ENCODE results near the gene MXD4.

The MXD4 gene

DNA sequence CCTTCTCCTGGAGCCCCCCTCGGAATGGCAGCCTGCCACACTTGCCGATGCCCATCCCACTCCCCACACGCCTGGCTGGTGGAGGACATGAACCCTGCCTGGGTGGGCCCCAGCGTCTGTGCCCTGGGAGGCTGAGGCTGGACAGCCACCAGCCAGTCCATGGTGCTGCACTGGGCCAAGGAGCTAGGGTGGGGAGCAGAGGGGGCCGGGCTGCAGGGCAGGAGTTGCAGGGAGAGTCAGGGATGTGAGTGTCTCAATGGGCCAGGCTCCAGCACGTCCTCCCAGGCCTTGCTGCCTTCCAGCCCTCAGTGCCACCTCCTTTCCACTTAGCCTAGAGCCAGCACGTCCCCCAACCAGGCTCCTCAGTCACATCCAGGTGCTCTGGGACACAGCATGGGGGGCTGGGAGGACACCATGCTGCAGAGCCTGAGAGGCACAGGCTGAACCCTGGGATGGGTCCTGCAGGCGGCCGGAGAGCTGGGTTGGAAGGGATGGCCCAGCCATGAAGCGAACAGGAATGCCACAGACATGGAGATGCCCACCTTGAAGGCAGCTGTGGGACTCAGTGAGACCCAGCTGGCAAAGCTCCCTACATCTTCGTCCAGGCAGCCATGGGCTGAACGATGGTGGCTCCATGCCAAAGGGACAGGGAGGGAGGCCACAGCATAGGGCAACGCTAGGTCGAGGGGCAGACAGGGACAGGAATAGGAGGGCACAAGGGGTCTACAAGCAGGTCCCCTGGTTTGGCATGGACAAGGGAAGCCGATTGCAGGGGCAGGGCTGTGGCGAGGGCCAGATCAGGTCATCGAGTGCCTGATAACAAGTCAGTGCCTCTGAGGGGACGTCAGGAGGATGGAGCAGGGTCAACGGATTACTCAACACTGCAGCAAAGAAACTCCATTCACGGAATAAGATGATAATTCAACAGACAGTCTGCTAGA lies 30.1 kb upstream of the MXD4 start:
- no peak for DNase-seq (ENCODE audit: low read depth in 2 of 2)

DNA sequence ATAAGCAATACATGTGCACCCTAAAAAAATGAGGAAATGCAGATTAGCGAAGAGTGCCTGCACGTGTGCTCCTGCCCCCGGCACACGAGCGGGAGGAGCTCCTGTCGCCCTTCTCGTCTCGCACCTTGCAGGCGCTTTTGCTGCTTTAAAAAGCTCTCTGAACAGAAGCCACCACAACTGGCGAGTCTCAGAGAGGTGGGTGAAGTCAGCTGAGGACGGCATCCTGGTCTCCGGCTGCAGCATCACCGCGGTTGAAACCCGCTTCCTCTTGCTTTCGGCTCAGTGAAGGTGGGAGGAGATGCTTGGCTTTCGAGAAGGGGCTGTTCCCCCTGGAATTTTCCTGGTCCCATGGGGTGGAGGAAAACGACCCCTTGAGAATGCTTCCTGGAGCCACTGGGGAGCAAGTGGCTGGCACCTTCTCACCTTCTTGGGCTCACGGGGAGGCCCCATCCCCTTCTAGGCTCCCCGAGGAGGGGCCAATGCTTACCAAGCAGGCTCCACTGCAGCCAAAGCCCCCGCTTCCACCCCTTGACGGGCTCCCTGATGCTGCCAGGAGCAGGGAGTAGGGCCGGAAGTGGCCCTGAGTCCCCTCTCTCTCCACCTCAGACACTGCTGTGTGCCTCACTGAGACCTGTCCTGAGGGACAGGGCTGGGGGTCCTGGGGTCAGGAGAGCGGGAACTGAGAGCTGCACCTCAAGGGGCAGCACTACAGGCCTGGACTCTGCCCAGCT lies 29.2 kb upstream of the MXD4 start:
- peak; percentile 15 to 27 for DNase-seq (ENCODE audit: low read depth in 2 of 2)

DNA sequence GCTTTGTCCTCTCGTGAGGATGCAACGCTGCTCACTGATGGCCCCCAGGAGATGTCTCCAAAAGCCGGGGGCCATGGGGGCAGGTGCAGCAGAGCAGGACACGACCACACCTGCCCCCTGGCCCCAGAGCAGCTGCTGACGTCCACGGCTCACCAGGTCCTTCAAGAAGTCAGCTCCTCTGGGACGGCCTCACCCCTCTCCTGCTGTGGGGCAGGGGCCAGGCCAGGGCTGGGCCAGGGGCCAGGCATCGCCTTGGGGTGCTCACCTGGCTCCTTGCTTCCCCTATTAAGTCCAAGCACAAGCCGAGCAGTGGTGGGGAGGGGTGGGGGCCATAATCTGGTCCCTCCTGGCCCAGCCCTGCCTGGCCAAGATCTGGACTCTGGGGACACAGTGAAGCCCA lies 28.6 kb upstream of the MXD4 start:
- DNase-seq (ENCODE audit: low read depth in 2 of 2): no peak

DNA sequence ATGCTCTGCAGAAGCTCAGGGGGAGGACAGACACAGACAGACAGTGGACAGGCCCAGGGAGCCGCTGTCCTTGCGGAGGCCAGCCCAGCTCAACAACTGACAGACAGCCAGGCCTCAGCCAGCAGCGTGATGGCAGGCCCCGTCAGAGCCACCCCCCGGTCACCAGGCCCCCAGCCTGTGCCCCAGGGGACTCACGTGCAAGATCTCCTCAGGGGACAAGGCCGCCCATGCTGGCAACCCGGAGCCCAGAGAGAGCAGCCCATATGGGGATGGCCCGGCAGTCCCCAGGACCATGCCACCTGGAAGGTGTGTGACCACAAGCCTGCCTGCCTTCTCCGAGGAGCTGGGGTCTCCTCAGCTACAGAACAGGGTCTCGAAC lies 28.0 kb upstream of the MXD4 start:
- DNase-seq (ENCODE audit: low read depth in 2 of 2): no peak

DNA sequence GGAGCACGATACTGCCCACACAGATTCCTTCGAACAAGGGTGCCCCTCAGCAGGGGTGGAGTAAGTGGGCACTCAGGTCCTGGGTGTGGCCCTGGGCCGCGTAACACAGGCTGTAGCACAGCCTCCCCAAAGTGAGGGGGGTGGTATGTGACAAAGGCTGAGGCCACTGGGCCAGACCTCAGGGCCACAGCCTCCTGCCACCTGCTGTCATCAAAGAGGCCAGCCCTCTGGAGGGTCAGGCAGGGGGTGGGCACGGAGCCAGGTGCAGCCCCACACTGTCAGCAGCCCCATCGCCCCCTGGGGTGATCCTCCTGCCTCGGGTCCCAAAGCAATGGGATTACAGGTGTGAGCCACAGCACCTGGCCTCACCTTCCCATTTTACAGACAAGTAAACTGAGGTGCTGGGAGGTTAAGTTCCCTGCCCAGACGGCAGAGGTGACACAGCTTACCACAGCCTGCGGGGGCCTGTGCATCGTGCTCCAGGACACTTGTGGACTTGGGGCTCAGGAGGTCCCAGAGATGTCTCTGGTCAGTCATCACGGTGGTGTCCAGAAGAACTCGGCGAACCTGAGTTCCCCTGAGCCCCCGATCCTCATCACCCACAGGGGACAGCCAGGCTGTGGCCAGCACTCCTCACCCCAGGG lies 27.5 kb upstream of the MXD4 start:
- no peak for DNase-seq (ENCODE audit: low read depth in 2 of 2)

DNA sequence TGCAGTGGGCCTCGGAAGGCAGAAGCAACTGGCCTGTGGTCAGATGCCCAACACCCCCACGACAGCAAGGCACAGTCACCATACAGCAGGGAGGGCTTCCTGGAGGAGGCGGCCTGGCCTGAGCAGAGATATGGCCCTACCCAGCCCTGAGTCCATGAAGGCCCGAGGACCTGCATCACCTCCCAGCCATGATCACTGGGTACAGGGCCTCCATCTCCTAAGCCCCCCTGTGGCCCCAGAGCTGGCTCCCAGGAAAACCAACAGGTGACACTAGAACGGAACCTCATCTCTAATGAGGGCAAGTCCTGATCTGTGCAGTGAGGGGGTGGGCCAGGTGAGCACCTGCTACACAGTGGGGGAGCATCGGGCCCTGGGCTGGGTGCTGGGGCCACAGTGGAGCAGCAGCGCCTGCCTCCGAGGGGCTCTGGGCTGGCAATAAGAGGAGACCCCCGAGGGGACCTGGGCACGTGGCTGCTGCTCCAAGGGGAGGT lies 26.2 kb upstream of the MXD4 start:
- DNase-seq (ENCODE audit: low read depth in 2 of 2): no peak

DNA sequence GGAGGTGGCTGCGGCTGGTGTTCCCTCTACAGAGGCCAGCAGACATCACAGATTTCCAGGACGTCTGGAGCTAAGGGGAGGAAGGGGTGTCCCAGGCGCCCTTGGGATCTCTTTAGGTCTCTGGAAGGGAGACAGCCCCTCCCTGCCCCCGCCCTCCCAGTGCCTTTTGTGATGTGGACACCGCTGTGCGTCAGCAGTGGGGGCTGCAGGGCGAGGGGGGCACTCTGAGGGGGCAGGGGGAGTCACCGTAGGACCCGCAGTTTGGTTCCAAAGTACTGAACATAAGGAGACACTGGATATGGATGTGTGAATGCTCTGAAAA lies 25.6 kb upstream of the MXD4 start:
- DNase-seq (ENCODE audit: low read depth in 2 of 2): no peak

DNA sequence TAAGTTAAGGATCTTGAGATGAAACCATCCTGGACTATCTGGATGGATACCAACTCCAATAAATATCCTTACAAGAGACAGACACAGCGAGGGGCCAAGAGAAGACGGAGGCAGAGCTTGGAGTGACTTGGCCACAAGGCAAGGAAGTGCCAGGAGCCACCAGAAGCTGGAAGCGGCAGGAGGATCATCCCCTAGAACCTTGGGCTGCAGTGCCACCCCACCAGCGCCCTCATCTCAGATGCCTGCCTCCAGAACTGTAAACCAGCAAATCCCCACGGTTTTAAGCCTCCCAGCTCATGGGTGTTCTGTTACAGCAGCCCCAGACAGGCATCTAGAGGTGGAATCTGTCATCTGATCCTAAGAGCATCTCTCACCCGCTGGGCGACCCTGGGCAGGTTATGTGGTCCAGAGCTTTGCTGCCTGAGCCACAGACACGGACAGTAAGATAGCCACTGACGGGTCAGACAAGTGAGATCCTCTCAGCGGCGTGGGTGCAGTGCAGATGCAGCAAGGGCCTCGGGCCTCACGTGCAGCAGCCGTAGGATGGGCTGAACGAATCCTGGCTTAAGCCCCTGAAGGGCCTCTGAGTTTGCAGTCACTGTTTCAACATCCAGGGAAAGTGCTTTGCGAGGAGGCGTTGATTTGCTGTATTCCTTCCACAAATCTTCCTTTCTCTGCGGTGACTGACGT lies 25.1 kb upstream of the MXD4 start:
- DNase-seq (ENCODE audit: low read depth in 2 of 2): no peak

DNA sequence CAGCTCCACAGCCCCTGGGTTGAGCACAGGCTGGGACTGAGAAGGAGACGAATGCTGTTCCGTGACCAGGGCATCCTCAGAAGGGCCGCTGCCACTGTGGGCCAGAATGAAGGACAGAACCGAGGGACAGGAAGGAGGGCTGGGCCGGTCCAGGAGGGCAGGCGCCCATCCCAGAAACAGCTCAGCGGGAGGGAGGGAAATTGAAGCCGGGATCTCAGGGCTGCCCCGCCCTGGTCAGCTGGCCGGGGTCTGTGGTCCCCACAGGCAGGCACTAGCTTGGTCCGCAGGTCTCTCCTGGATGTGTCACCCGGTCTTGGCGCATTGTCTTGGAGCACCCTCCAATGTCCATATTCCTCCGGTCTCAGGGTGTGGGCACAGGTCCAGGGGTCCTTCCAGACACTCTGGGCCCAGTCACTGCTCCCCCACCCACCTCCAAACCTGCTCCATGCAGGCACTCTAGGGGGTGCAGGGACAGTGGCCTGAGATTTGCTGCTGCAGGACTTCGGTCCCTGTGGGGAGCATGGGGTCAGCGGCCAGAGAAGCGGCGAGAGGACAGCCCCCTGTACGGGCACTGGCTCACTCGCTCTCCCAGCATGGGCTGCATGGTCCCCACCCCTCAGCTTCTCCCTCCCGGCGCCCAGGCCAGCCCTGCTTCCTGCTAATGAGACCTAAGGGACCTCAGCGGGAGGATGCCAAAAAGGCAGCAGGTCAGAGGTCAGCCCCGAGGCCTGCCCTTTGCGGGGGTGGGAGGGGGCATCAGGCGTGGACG lies 23.9 kb upstream of the MXD4 start:
- DNase-seq (ENCODE audit: low read depth in 2 of 2): no peak

DNA sequence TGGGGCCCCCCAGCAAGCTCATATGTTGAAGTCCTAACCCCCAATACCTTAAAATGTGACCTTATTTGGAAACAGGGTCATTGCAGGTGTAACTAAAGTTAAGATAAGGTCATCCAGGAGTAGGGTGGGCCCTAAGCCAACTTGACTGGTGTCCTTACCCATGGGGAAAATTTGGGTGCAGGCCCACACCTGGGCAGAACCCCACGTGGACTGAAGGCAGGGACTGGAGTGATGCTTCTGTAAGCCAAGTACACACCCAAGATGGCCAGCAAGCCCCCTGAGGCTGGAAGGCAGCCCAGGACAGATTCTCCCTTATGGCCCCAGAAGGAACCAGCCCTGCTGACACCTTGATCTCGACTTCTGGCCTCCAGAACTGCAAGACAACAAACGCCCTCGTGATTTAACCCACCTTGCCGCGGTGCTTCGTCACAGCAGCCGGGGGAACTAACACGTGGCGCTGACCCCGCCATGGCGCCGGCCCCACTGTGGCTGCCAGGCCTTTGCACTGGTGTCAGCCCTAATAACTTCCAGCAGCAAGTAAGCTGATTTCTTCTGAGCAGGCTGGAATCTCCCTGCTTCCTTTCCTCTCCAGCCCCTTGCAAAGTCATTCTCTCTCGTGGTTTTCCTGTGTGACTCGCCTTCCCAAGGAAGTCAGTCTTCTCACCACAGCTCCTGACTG lies 23.2 kb upstream of the MXD4 start:
- no peak for DNase-seq (ENCODE audit: low read depth in 2 of 2)

DNA sequence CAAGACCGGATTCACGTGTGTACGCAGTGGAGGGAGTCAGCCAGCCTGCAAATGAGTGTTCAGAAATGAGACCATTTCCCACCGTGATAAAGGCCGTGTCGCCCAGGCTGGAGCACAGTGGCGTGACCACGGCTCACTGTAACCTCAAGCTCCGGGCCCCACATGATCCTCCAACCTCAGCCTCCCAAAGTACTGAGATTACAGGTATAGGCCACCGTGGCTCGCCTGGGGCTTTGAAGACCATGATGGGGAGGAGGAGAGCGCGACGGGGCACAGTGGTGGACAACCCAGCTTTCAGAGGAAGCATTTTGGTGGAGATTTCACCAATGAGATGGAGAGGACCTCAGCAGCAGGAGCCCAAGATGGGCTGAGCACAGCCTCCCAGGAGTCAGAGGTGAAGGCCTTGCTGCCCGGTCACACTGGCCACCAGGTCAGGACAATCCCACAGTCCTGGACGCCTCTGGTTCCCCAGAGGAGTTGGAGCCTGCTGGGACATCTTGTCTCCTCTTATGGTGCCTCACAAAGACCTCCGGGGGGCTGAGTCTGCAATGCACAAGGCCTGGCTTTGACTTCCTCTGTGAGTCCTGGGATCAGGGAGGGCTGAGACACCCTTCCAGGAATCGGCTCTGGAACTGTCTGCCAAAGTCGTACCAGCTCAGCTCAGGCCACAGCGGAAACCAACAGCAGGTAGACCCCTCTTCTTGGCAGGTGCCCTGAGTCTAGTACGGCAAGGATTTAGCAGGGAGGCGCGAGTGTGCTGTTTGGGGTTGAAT lies 22.4 kb upstream of the MXD4 start:
- no peak for DNase-seq (ENCODE audit: low read depth in 2 of 2)

DNA sequence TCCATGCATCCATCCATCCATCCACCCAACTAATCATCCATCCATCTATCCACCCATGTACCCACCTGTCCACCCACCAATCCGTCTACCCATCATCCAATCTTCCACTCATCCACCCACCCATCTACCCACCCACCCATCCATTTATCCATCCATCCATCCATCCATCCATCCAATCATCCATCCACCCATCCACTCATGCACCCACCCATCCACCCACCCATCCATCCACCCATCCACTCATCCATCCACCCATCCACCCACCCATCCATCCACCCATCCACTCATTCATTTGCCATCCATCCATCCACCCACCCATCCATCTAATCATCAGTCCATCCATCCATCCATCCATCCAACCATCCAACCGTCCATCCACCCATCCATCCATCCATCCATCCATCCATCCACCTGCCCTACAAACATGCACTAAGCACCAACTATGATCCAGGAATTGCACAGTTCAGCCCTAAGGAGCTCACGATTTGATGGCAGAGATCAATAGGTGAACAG lies 21.3 kb upstream of the MXD4 start:
- DNase-seq (ENCODE audit: low read depth in 2 of 2): no peak

DNA sequence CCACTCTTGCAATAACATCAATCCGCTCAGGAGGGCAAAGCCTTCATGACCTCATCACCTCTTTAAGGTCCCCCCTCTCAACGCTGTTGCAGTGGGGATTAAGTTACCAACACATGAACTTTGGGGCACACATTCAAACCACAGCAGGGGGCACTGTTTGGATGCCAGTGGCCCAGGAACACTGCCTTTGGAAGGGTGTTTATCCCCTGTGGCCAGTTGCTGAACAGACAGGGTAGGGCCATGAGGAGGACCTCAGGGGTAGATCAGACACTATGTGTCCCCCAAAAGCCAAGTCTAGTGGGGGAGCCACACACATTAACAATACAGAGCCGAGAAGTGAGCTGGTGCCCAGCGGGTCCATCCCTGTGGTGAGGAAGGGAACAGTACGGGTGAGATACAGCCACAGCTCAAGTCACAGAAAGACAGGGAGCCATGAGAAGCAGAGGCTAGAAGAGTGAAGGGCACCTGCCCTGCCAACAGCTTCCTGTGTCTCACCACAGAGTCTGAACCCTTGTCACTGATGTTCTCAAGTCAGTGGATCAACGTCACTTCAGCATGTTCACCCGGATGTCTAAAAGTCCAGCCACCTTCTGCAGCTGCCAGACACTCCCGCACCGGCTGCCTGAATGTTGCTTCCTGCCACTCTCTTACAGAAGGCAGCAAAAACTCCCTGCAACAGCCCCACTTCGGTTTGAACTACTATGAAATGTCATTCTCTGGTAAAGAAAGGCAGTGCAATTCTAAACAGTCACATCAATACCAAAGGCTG lies 19.9 kb upstream of the MXD4 start:
- peak; percentile 19 to 55 for DNase-seq (ENCODE audit: low read depth in 2 of 2)

DNA sequence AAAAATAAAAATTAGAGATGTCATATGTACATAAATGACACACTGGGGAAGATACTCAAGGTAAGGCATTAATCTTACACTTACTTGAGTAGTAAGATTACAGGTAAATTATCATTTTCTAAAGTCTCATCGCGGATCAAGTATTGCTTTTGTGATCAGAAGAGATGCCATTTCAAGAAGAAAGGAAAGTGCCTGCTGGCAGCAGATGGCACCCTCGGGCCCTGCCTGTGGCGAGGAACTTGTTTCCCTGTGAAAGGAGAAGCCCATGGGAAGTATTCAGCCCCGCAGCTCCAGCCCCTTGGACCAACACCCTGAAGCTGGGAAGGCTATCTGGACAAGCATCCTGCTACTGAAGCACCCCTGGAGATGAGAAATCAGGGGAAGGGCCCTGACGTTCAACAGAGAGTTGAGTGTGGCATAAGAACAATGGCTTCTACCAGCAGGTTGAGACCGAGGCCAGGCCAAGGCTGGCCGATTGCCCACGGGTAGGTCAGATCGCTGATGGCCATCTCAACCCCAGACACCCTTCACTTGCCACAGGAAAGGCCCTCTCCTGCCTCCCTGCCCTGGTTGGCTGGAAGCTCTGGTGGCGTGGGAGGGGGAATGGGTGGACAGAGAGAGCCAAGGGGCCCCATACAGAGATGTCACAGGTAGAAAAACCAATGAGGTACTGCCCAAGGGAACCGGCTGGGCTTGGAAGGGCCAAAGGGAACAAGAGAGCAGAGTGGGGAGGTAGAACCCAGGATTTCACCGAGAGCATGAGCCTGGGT lies 18.8 kb upstream of the MXD4 start:
- DNase-seq (ENCODE audit: low read depth in 2 of 2): no peak

DNA sequence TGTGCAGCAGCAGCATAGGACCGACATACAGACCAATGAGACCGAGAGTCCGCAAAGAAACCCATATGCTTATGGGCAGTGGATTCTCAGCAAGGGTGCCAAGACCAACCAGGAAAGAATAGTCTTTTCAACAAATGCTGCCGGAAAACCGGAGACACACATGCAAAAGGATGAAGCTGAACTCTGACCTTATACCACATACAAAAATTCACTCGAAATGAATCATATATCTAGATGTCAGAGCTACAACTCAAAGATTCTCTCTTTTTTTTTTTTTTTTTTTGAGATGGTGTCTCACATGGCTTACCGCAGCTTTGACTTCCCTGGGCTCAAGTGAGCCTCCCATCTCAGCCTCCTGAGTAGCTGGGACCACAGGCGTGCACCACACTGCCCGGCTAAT lies 16.0 kb upstream of the MXD4 start:
- DNase-seq (ENCODE audit: low read depth in 2 of 2): no peak

DNA sequence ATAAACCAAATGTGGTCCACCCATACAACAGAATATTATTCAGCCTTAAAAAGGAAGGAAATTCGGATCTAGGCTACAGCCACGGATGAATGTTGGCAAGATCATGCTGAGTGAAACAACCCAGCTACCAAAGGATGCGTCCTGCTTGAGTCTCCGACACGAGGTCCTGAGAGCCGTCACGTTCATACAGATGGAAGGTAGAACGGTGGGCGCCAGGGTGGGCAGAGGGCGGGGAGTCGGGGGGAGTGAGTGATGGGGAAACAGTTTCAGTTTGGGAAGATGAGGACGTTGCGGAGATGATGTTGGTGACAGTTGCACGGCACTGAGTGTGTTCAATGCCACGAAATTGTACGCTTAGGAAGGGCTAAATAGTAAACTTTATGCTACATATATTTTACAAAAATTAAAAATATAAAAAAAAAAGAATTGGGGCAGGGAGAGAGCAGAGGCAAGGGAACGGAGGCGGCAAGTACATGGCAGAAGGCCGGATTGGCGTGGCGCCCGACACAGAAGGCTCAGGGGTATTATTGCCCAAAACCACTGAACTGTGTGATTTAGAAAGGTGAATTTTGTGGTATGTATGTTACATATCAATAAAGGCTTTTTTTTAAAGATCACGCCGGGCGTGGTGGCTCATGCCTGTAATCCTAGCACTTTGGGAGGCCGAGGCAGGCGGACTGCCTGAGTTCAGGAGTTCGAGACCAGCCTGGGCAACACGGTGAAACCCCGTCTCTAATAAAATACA lies 14.8 kb upstream of the MXD4 start:
- DNase-seq (ENCODE audit: low read depth in 2 of 2): no peak

DNA sequence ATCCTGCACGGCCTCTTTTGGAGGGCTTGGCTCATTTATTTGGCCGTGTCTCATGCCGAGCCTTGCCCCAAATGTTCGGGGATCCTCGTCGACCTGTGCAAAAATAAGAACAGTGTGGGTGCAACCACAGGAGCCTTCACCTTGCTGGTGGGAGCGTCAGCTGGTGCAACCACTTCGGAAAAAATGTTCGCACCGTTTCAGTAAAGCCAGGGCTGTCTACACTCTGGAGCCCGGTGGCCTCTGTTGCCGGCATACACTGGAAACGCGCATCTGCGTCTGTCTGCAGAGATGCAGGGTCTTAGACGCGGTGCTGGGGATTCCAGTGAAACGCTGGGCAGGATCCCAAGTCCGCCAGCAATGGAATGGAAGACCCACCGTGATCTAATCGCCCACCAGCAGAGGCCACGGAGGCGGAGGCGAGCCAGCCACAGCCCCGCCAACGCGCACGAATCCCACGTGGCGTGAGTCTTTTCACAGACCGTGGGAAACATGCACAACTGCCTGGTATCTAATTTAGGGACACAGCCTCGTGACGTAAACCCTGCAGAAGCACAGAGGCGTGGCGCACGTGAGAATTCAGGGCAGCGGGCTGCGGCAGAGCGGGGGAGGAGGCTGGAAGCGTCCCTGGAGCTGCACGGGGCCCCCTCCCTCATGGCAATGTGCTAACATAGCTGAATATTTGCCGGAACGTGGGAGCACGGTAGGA lies 13.8 kb upstream of the MXD4 start:
- DNase-seq (ENCODE audit: low read depth in 2 of 2): no peak
